ENCODE results near the gene SHISA8. TPM values are rescaled to one million over a fixed set of nuclear protein-coding genes. Genes with fewer than 3 reads are reported as not detected.
A peak's percentile ranks its signal among the peaks of the same experiment; 100 is the strongest.

Gene SHISA8
- total and polyA plus RNA-seq, 10 of the 15 experiments (the other 5 are each of a cell fraction or from before 2014, with no cell fraction given) = 0.06 to 10.1 (median 0.25) TPM

GRCh38 chr22:41862160-41862529 is 52.7 kb downstream of the SHISA8 start (continued):
- TF ChIP-seq PBX3 (IDR thresholded peaks at IDR 0.05; ENCODE audit: insufficient replicate concordance, low read depth, low read length) (no peak), SMARCA5 (IDR thresholded peaks at IDR 0.05) (no peak), ETV6 (conservative IDR thresholded peaks at IDR 0.05 in 1 of 2, IDR thresholded peaks at IDR 0.05 in 1 of 2; ENCODE audit: borderline replicate concordance in 1 of 2, low read depth in 1 of 2) (peak in 1 of 2 experiments; percentile 37; a peak in 1 of 4 replicates), FOXK2 (IDR thresholded peaks at IDR 0.05) (no peak), JUNB (IDR thresholded peaks at IDR 0.05) (peak; percentile 54), ZNF274 (IDR thresholded peaks at IDR 0.05; ENCODE audit: insufficient read depth, insufficient read length) (no peak), MXI1 (IDR thresholded peaks at IDR 0.05; ENCODE audit: low read depth, low read length) (peak; percentile 69; the same call in 1 of the 2 replicates), SP1 (IDR thresholded peaks at IDR 0.05; ENCODE audit: low read depth, low read length) (no peak), JUND (IDR thresholded peaks at IDR 0.05; ENCODE audit: low read depth, low read length) (peak; percentile 32; the same call in 1 of the 2 replicates), BRCA1 (IDR thresholded peaks at IDR 0.05; ENCODE audit: low read depth, low read length) (no peak), CBX3 (IDR thresholded peaks at IDR 0.05; ENCODE audit: borderline replicate concordance, low read depth) (no peak), ZBED1 (IDR thresholded peaks at IDR 0.05; ENCODE audit: borderline replicate concordance) (no peak), TCF7 (IDR thresholded peaks at IDR 0.05; ENCODE audit: borderline replicate concordance) (peak; percentile 69; the same call in 1 of the 2 replicates), EGR1 (IDR thresholded peaks at IDR 0.05; ENCODE audit: borderline replicate concordance in 1 of 2, low read depth in 2 of 2, low read length in 2 of 2) (peak in 1 of 2 experiments; percentile 46; a peak in 1 of 3 replicates), STAT3 (IDR thresholded peaks at IDR 0.05; ENCODE audit: low read depth, low read length) (peak; percentile 73; the same call in 1 of the 2 replicates), SMAD1 (IDR thresholded peaks at IDR 0.05; ENCODE audit: low read depth, partially characterized antibody) (no peak), SIN3A (IDR thresholded peaks at IDR 0.05; ENCODE audit: low read depth, low read length) (no peak), CREB1 (IDR thresholded peaks at IDR 0.05; ENCODE audit: low read depth) (peak; percentile 36; the same call in 1 of the 2 replicates), E2F8 (IDR thresholded peaks at IDR 0.05; ENCODE audit: low read depth, partially characterized antibody) (no peak), USF1 (IDR thresholded peaks at IDR 0.05; ENCODE audit: borderline replicate concordance, extremely low read length, insufficient read depth, low read depth, low read length) (no peak), BACH1 (IDR thresholded peaks at IDR 0.05; ENCODE audit: borderline replicate concordance) (no peak; the same call in 1 of the 2 replicates), SMAD5 (IDR thresholded peaks at IDR 0.05; ENCODE audit: low read depth) (no peak)
- TF ChIP-seq, protein P1, sequence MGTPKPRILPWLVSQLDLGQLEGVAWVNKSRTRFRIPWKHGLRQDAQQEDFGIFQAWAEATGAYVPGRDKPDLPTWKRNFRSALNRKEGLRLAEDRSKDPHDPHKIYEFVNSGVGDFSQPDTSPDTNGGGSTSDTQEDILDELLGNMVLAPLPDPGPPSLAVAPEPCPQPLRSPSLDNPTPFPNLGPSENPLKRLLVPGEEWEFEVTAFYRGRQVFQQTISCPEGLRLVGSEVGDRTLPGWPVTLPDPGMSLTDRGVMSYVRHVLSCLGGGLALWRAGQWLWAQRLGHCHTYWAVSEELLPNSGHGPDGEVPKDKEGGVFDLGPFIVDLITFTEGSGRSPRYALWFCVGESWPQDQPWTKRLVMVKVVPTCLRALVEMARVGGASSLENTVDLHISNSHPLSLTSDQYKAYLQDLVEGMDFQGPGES (IDR thresholded peaks at IDR 0.05) = no peak
- TF ChIP-seq, protein P2, sequence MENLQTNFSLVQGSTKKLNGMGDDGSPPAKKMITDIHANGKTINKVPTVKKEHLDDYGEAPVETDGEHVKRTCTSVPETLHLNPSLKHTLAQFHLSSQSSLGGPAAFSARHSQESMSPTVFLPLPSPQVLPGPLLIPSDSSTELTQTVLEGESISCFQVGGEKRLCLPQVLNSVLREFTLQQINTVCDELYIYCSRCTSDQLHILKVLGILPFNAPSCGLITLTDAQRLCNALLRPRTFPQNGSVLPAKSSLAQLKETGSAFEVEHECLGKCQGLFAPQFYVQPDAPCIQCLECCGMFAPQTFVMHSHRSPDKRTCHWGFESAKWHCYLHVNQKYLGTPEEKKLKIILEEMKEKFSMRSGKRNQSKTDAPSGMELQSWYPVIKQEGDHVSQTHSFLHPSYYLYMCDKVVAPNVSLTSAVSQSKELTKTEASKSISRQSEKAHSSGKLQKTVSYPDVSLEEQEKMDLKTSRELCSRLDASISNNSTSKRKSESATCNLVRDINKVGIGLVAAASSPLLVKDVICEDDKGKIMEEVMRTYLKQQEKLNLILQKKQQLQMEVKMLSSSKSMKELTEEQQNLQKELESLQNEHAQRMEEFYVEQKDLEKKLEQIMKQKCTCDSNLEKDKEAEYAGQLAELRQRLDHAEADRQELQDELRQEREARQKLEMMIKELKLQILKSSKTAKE (IDR thresholded peaks at IDR 0.05; ENCODE audit: low read depth, poor library complexity, severe bottlenecking) = peak; percentile 63
